ENCODE measurements around the gene IRAK1. TPM values are rescaled to one million over a fixed set of nuclear protein-coding genes. Genes with fewer than 3 reads are reported as not detected.

Gene IRAK1
- total and polyA plus RNA-seq, 10 of the 15 experiments (the other 5 are each of a cell fraction or from before 2014, with no cell fraction given), result 4.2 to 136 (median 39.5) TPM

- TF ChIP-seq RAD21 (IDR thresholded peaks at IDR 0.05; ENCODE audit: insufficient read depth, low read depth, low read length), result no peak
- TF ChIP-seq RB1 (IDR thresholded peaks at IDR 0.05; ENCODE audit: borderline replicate concordance), result no peak
- TF ChIP-seq POU2F2 (IDR thresholded peaks at IDR 0.05; ENCODE audit: borderline replicate concordance, low read depth, low read length), result no peak
- TF ChIP-seq MEF2B (IDR thresholded peaks at IDR 0.05; ENCODE audit: partially characterized antibody, poor library complexity, severe bottlenecking), result peak; percentile 93
- TF ChIP-seq CHD2 (IDR thresholded peaks at IDR 0.05; ENCODE audit: borderline replicate concordance, low read depth, low read length), result no peak
- peak; percentile 36; the same call in 1 of the 2 replicates for TF ChIP-seq MTA2 (IDR thresholded peaks at IDR 0.05; ENCODE audit: low read depth)
- no peak for TF ChIP-seq EGR1 (IDR thresholded peaks at IDR 0.05; ENCODE audit: borderline replicate concordance in 1 of 2, low read depth in 2 of 2, low read length in 2 of 2)
- no peak for TF ChIP-seq E4F1 (IDR thresholded peaks at IDR 0.05; ENCODE audit: borderline replicate concordance, partially characterized antibody)
- TF ChIP-seq SMAD1 (IDR thresholded peaks at IDR 0.05; ENCODE audit: low read depth, partially characterized antibody), result no peak
- no peak for TF ChIP-seq USF2 (IDR thresholded peaks at IDR 0.05; ENCODE audit: borderline replicate concordance, low read depth, low read length)
- TF ChIP-seq STAT3 (IDR thresholded peaks at IDR 0.05; ENCODE audit: low read depth, low read length), result no peak
- TF ChIP-seq CBX3 (IDR thresholded peaks at IDR 0.05; ENCODE audit: borderline replicate concordance, low read depth), result no peak
- TF ChIP-seq PAX8 (IDR thresholded peaks at IDR 0.05), result no peak
- TF ChIP-seq ASH2L (IDR thresholded peaks at IDR 0.05; ENCODE audit: borderline replicate concordance, low read depth), result no peak
- TF ChIP-seq RCOR1 (conservative IDR thresholded peaks at IDR 0.05; ENCODE audit: low read depth, low read length), result no peak
- no peak for TF ChIP-seq WRNIP1 (IDR thresholded peaks at IDR 0.05; ENCODE audit: borderline replicate concordance, low read depth, low read length)
- TF ChIP-seq ZNF592 (IDR thresholded peaks at IDR 0.05), result no peak
- no peak for TF ChIP-seq ZBTB40 (IDR thresholded peaks at IDR 0.05; ENCODE audit: borderline replicate concordance)
- peak; percentile 44; the same call in 1 of the 2 replicates for TF ChIP-seq RUNX3 (IDR thresholded peaks at IDR 0.05; ENCODE audit: low read length)
Observed at GRCh38 chrX:154004315-154004714, 15.4 kb downstream of the IRAK1 start (continued).
